B cell (primary cell): ENCODE measurements around the gene MTHFD1. TPM values are rescaled to one million over a fixed set of nuclear protein-coding genes. Genes with fewer than 3 reads are reported as not detected.
A peak's percentile ranks its signal among the peaks of the same experiment; 100 is the strongest.

Experiments used
- ATAC-seq: fragments of 200-7000 bp; cut with Tn5 transposase; one replicate; pipeline ENCODE4 v1.10.0; 2021; ENCODE audit warnings: low read depth, mild to moderate bottlenecking, moderate number of reproducible peaks, moderate library complexity
- CTCF ChIA-PET: fragments of 350-600 bp; sonication (Branson Sonifier 250); formaldehyde crosslinking; loops from one replicate; lab custom pipeline; 2021; ENCODE audit warnings: antibody characterized with exemption, inconsistent platforms; lab: Charles Lee
- POLR2A ChIA-PET: fragments of 350-600 bp; sonication (Branson Sonifier 250); formaldehyde crosslinking; loops from one replicate; lab custom pipeline; 2021; ENCODE audit warnings: antibody characterized with exemption; lab: Charles Lee
- DNase-seq: peaks from one replicate; pipeline ENCODE4 v3.0.0; 2013
- H2AFZ ChIP-seq: 2 replicates; pipeline ENCODE4 v1.6.1; 2012; ENCODE audit warnings: mild to moderate bottlenecking, low read depth, low read length; ENCODE audit not compliant: insufficient read depth, poor library complexity, severe bottlenecking
- H3K27ac ChIP-seq, 2 donors: 1 replicate in 1 of 2; 2 replicates in 1 of 2; pipeline ENCODE4 v1.5.1; 2012 to 2013; ENCODE audit warnings: low read length in 2 of 2, mild to moderate bottlenecking in 2 of 2, moderate library complexity in 1 of 2
- H3K27me3 ChIP-seq, 4 experiments: fragments of 200-600 bp in 1 of 4; sonication (generic) in 1 of 4; replicated peaks in 1 of 4; 1 replicate in 2 of 4; 2 replicates in 2 of 4; pipeline versions ENCODE4 v1.6.1 to v1.7.0; 2013 to 2016; ENCODE audit warnings: low read length in 3 of 4, mild to moderate bottlenecking in 2 of 4, mixed read lengths in 1 of 4, moderate library complexity in 1 of 4; ENCODE audit not compliant: insufficient read depth in 4 of 4, control insufficient read depth in 3 of 4; ENCODE audit errors: control extremely low read depth in 1 of 4
- H3K36me3 ChIP-seq, 2 experiments: replicated peaks in 1 of 2; 1 replicate in 1 of 2; 2 replicates in 1 of 2; pipeline versions ENCODE4 v1.6.1 to v1.7.1; 2013; ENCODE audit warnings: low read length in 1 of 2; ENCODE audit not compliant: insufficient read depth in 2 of 2, control insufficient read depth in 1 of 2; ENCODE audit errors: control extremely low read depth in 1 of 2, extremely low read depth in 1 of 2
- H3K4me1 ChIP-seq, 2 donors: fragments of 200-600 bp in 1 of 2; sonication (generic) in 1 of 2; 1 replicate in 1 of 2; 2 replicates in 1 of 2; pipeline versions ENCODE4 v1.5.1 to v1.6.1; 2013 to 2017; ENCODE audit warnings: low read length in 2 of 2; ENCODE audit not compliant: control insufficient read depth in 2 of 2, insufficient read depth in 2 of 2
- H3K4me2 ChIP-seq: replicated peaks from 2 replicates; pipeline ENCODE3; 2012; ENCODE audit warnings: mild to moderate bottlenecking, low read depth, low read length; ENCODE audit not compliant: poor library complexity, severe bottlenecking
- H3K4me3 ChIP-seq, 5 experiments: fragments of 200-600 bp in 1 of 5; sonication (generic) in 1 of 5; 1 replicate in 3 of 5; 2 replicates in 2 of 5; pipeline versions ENCODE4 v1.5.1 to v1.7.0; 2011 to 2016; ENCODE audit warnings: low read length in 4 of 5, mild to moderate bottlenecking in 4 of 5, low read depth in 2 of 5, control low read depth in 1 of 5, moderate library complexity in 1 of 5; ENCODE audit not compliant: insufficient read depth in 1 of 5; ENCODE audit errors: control extremely low read depth in 1 of 5, extremely low read depth in 1 of 5
- H3K79me2 ChIP-seq: fragments of 200-600 bp; sonication (generic); one replicate; pipeline ENCODE4 v1.6.0; 2016; ENCODE audit warnings: low read length; ENCODE audit not compliant: control insufficient read depth, insufficient read depth
- H3K9ac ChIP-seq: fragments of 200-600 bp; sonication (generic); 2 replicates; pipeline ENCODE4 v1.6.1; 2017; ENCODE audit warnings: mild to moderate bottlenecking, low read length, moderate library complexity
- H3K9me3 ChIP-seq, 3 donors: one replicate each; pipeline versions ENCODE4 v1.6.1 to v1.7.1; 2013; ENCODE audit warnings: low read length in 2 of 3; ENCODE audit not compliant: control insufficient read depth in 2 of 3, insufficient read depth in 1 of 3; ENCODE audit errors: control extremely low read depth in 1 of 3
- H4K20me1 ChIP-seq: 2 replicates; pipeline ENCODE4 v1.6.0; 2012; ENCODE audit warnings: mild to moderate bottlenecking, low read length; ENCODE audit not compliant: insufficient read depth, control insufficient read depth, poor library complexity, severe bottlenecking
- H3K27ac Mint-ChIP-seq: one replicate; pipeline ENCODE4 v1.8.0; 2021; ENCODE audit warnings: mixed read lengths
- H3K27me3 Mint-ChIP-seq: one replicate; pipeline ENCODE4 v1.8.0; 2021; ENCODE audit warnings: mixed read lengths
- H3K4me1 Mint-ChIP-seq: one replicate; pipeline ENCODE4 v1.8.0; 2021; ENCODE audit warnings: mixed read lengths
- H3K4me3 Mint-ChIP-seq: one replicate; pipeline ENCODE4 v1.8.0; 2021; ENCODE audit warnings: mixed read lengths
- H3K9me3 Mint-ChIP-seq: one replicate; pipeline ENCODE4 v1.8.0; 2022; ENCODE audit warnings: mixed read lengths; ENCODE audit not compliant: insufficient read depth
- EZH2 ChIP-seq: IDR thresholded peaks from 2 replicates; pipeline ENCODE4 v1.6.1; 2012; ENCODE audit warnings: borderline replicate concordance, low read depth, mild to moderate bottlenecking, moderate library complexity, low read length; ENCODE audit not compliant: insufficient read depth, poor library complexity, severe bottlenecking
- WGBS: methylation state at CpG from one replicate; pipeline ENCODE4 v1.1.5; 2013; ENCODE audit warnings: missing lambda C conversion rate; ENCODE audit not compliant: insufficient coverage; 5-methylcytosine and 5-hydroxymethylcytosine counted together
- intact Hi-C: fragments of 100-400 bp; cut with micrococcal nuclease; formaldehyde crosslinking; loops from one replicate; pipeline ENCODE4 v1.10.0; 2022
- polyA plus RNA-seq: library from polyadenylated mRNA; depleted of rRNA; stranded (reverse); fragments of >200 nt; gene quantifications from 2 replicates; pipeline ENCODE4 v1.2.3, GENCODE V29; 2012
- total RNA-seq, 2 donors: library from RNA; stranded (reverse); fragments of 120-200 nt in 1 of 2; gene quantifications; 1 replicate in 1 of 2; 2 replicates in 1 of 2; pipeline versions ENCODE4 v1.2.3 to v1.2.4, GENCODE V29; 2013 to 2022
- TF ChIP-seq, protein P1 (sequence below): fragments of 200-600 bp; IDR thresholded peaks from one replicate; pipeline ENCODE4 v1.8.0; 2022; ENCODE audit warnings: antibody characterized with exemption, mild to moderate bottlenecking

MTHFD1 gene
- total and polyA plus RNA-seq, 2 donors (not counting 1 experiment from before 2014, with no cell fraction given): 32.3 to 51.3 TPM

DNA sequence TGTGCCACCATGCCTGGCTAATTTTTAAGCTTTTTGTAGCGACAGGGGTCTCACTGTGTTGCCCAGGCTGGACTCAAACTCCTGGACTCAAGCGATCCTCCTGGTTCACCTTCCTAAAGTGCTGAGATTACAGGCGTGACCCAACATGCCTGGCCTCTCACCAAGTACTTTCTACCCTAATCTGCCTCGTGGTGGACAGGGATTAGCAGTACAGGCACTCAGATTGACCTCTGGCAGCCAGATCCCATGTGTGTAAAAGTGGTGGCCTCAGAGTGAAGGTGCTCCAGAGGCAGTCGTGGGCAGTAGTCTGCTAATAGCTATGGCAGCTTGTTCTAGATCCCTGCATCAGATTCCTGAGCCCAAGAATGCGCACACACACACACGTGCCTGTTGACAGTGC, 30.9 kb downstream of the MTHFD1 start:
- TF ChIP-seq EZH2: no peak
- TF ChIP-seq, protein P1, sequence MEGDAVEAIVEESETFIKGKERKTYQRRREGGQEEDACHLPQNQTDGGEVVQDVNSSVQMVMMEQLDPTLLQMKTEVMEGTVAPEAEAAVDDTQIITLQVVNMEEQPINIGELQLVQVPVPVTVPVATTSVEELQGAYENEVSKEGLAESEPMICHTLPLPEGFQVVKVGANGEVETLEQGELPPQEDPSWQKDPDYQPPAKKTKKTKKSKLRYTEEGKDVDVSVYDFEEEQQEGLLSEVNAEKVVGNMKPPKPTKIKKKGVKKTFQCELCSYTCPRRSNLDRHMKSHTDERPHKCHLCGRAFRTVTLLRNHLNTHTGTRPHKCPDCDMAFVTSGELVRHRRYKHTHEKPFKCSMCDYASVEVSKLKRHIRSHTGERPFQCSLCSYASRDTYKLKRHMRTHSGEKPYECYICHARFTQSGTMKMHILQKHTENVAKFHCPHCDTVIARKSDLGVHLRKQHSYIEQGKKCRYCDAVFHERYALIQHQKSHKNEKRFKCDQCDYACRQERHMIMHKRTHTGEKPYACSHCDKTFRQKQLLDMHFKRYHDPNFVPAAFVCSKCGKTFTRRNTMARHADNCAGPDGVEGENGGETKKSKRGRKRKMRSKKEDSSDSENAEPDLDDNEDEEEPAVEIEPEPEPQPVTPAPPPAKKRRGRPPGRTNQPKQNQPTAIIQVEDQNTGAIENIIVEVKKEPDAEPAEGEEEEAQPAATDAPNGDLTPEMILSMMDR: no peak
- Histone ChIP-seq H3K27me3 (no peaks in the 10 kb centered on the region), H3K36me3 (peaks cover 18 to 73% of the 10 kb centered on the region in 2 experiments), H2AFZ (no peak overlapping the region), H3K79me2 (no peaks in the 10 kb centered on the region), H4K20me1 (no peaks in the 10 kb centered on the region), H3K27ac (no peak overlapping the region), H3K4me1 (no peaks in the 10 kb centered on the region), H3K9ac (no peak overlapping the region), H3K4me3 (no peak overlapping the region), H3K4me2 (no peak overlapping the region), H3K9me3 (no peaks in the 10 kb centered on the region)
- ATAC-seq: no peak
- DNase-seq: no peak
- 100% methylated on average over 4 of the region's 7 CpGs for WGBS
- Mint-ChIP-seq H3K4me3 (no peak overlapping the region), H3K27me3 (no peaks in the 10 kb centered on the region), H3K4me1 (no peaks in the 10 kb centered on the region), H3K27ac (peak overlapping the region; percentile 10), H3K9me3 (no peaks in the 10 kb centered on the region)
- POLR2A ChIA-PET: no interaction called here
- intact Hi-C loops: no loop called here
- CTCF ChIA-PET: interaction anchor here (1.4 kb wide), 1 partner anchor 14 kb away, joined by 3 read pairs; no protein-coding TSS in a partner anchor

DNA sequence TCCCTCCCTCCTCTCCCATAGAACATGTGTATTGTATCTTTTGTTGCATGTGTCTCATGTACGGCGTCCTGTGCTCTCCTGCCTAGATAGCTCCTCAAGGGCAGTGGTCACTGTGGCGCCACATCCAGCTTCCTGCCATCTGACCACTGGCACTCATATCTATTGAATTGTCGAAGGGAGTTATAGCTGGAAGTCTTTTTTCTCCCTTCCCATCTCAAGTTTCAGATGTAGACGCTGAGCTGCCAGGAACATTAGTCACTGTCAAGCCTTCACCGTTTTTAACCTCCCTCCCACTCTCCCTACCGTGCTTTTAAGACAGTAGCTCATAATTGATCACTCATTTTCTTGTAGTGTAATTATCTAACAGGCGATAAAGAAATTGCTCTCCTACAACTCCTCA, 33.0 kb downstream of the MTHFD1 start:
- DNase-seq (no peak), ATAC-seq (no peak)
- POLR2A ChIA-PET: no interaction called here
- H3K79me2 ChIP-seq: no peaks in the 10 kb centered on the region
- H3K9me3 ChIP-seq: no peaks in the 10 kb centered on the region
- no peak overlapping the region for H3K4me3 ChIP-seq
- Mint-ChIP-seq H3K27me3 (no peaks in the 10 kb centered on the region), H3K9me3 (no peaks in the 10 kb centered on the region), H3K4me3 (no peak overlapping the region), H3K27ac (no peak overlapping the region), H3K4me1 (no peaks in the 10 kb centered on the region)
- no peak overlapping the region for H3K9ac ChIP-seq
- WGBS: 82% methylated on average over 3 of the region's 8 CpGs
- CTCF ChIA-PET: interaction anchor here (0.6 to 17.5 kb wide), 5 partner anchors 8 to 77 kb away, joined by 3 to 255 read pairs (median 3); no protein-coding TSS in a partner anchor
- peaks cover 14 to 67% of the 10 kb centered on the region in 2 experiments for H3K36me3 ChIP-seq
- no peaks in the 10 kb centered on the region for H4K20me1 ChIP-seq
- intact Hi-C loops: no loop called here
- TF ChIP-seq, protein P1: no peak
- TF ChIP-seq EZH2: no peak
- no peak overlapping the region for H2AFZ ChIP-seq
- H3K4me2 ChIP-seq: no peak overlapping the region
- no peaks in the 10 kb centered on the region for H3K27me3 ChIP-seq
- H3K4me1 ChIP-seq: no peaks in the 10 kb centered on the region
- no peak overlapping the region for H3K27ac ChIP-seq
